T-helper 2 cell treated with Interferon-gamma antibody and Interleukin-4, amounts not matched to agents 100 ng/mL and 5 ng/mL, for 36 hours (primary cell): Measurements from ENCODE around the gene CDH4. TPM values are rescaled to one million over a fixed set of nuclear protein-coding genes. Genes with fewer than 3 reads are reported as not detected.

Experiments used
- intact Hi-C: fragments of 100-400 bp; cut with micrococcal nuclease; formaldehyde crosslinking; loops from one replicate; pipeline ENCODE4 v1.15.1; 2023
- total RNA-seq: library from RNA; stranded (reverse); gene quantifications from 2 replicates; pipeline ENCODE4 v1.2.3, GENCODE V29; 2022

The CDH4 gene
- total RNA-seq, 1 donor from 2014 or later, result not detected

DNA sequence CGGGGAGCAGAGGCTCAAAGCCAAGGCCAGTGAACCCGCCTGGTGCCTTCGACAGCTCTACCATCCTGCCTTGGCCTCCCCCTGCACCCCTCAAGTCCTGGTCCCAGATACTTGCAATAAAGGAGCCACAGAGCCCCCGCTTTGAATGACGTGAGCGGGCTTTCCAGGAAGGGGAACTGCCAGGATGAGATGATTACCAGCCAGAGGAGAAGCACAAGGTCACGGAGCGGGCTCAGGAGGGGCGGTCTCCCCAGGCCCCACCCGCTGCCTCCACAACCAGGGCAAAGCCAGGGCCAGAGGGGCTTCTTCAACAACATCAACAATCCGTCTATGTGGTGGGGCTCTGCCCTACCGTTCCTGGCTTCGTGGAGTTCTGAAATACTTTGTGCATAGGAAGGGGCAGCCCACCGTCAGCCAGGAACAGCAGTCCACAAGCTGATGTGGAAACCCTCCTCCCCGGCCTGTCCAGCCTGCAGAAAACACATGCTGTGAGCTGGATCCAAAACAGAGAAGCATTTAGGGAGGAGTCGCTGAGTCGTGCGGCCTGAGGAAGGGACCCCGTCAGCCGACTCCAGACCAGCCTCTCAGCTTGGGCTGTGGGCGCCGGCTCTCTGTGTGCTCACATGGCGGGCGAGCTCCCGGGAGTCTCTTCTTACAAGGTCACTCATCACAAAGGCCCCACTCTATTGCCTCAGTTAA is 392.5 kb downstream of the CDH4 start:
- intact Hi-C loops, result no loop called here

DNA sequence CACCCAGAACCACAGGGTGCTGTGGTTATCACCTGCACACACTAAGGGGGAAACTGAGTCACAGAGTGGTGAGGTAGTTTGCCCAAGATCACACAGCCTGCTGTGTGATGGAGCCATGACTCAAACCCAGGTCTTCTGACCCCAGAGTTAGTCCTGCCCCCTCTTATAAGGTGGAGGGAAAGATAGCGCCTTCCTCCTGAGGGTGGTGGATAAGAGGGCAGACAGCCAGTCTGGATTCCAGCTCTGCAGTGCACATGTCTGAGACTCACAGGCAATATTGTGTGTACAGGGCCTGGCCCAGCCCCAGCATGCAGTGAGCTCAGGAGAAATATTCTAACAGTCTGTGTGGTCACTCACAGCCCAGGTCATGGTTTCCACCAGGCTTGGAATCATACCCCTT is 393.7 kb downstream of the CDH4 start:
- intact Hi-C loops, result no loop called here

DNA sequence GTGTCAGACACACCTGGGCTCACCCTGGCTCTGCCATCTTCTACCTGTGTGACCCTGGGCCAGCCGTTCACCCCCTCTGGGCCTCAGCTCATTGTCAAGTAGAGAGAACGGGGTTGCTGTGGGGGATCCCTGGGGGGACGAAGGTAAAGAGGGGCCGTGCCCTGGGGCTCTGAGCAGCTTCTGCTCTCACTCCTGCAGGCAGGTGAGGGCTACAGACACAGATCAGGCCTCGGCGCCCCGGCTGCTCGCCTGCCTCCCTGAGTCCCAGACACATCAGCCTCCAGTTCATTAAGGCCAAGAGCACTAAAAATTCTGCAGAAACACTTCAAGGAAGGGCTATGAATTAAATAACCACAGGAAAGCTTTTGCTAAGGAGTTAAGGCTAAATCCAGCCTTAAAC is 394.4 kb downstream of the CDH4 start:
- intact Hi-C loops, result no loop called here

DNA sequence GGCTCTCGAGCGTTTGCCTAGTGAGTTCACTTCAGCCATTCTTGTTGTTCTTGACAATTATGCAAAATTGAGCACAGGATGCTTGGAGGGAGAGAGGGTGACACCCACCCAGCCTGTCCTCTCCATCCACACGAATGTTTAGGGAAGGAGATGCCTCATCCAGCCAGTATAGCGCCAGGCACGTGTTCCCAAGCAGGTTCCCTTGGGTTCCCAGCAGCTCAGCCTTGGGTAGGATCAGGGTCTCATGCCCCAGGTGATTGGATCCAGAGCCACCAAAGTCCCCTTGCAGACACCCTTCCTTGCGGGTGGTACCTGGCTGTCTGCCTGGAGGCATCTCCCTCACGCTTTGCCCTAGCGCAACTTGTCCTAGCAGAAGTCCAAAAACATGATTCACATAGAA is 394.9 kb downstream of the CDH4 start:
- intact Hi-C loops, result no loop called here

DNA sequence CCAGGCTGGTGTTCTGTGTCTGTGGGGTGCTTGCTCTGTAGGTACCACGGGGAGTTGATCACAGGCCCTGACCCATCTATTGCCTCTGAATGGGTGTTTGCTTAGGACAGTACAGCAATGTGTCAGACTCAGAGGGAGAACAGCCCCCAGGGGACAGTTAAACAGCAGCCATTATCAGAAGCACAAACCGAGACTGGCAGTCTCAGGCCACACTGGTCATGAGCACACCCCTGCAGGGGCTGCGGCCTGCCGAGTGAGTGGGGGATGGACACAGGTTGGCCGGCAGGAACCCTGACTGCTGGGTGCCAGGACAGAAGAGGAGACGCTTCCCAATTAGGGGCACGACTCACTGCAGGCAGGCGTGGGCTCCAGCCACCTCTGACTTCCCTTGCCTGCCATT is 395.6 kb downstream of the CDH4 start:
- intact Hi-C loops, result no loop called here

DNA sequence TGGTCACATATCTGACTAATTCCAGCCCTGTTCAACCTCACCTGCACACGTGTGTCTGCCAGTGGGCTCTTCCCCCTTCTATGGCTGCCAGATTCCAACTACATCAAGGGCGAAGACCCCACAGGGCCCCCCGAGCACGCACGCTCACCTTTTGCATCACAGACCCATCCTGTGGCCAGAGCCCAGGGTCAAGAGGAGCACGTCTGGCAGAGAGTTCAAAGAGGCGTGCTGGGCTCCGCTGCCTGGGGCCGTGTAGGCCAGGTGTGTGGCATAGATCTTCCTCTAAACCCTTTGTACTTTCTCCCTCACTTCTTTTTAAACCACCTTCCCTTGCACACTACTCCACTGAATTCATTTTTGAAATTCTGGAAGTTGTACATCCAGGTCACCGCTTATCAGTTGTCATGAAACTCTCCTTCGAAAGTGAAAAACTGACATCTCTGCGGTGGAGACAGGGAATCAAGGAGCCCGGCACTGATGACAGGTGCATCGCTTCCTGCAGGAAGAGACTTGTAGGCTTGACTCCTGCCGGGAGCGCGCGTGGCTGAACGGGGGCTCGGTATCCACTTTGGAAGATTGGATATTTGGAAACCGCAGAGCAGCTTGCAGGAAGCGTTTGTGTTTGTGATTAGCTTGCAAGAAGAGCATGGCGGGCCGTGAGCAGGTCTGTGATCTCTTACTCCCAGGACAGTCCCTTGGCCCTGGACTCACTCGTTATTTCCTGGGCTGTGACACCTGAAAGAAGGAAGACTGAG is 397.2 kb downstream of the CDH4 start:
- intact Hi-C loops, result no loop called here

DNA sequence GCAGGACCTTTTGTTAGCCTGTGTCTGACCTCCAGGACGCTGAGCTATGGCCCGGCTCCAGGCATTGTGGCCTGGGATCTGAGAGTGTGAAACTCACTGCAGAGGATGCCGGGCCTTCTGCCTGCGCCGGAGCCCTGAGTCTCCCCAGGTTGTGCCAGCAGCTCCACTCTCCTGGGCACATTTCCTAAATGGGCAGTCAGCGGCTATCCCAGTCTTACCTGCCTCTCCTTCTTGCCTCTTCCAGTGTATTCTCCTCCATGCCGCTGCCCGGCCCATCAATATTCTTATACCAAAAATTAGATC is 397.8 kb downstream of the CDH4 start:
- intact Hi-C loops, result no loop called here

DNA sequence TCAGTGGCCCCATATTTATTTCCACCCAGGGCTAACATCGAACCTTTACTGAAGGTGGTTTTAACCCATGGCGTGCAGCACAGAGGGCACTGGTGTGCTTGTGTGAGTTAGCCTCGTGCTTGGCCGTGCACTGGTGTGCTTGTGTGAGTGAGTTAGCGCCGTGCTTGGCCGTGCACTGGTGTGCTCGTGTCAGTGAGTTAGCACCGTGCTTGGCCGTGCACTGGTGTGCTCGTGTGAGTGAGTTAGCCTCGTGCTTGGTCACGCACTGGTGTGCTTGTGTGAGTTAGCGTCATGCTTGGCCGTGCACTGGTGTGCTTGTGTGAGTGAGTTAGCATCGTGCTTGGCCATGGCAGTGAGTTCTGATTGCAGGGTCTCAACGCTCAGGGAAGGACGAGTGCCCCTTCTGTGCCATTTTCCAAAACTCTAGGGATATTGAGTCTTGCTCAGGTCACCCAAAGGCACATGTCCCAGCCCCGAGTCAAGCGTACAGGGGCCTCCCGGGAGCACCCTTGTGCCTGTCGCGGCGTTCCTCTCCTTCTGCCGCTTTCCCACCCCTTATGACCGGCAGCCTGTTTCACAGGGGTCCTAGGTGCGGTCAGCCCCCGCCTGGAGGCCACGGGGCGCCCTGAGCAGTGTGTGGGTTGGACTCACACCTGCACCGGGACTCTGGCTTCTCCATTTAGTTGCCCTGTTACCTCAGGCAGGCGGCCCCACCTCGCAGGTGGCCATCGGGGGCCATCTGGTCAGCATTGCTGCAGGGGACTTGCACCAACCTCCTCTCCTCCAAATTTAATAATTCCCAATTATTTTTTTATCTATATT is 399.1 kb downstream of the CDH4 start:
- intact Hi-C loops, result no loop called here

DNA sequence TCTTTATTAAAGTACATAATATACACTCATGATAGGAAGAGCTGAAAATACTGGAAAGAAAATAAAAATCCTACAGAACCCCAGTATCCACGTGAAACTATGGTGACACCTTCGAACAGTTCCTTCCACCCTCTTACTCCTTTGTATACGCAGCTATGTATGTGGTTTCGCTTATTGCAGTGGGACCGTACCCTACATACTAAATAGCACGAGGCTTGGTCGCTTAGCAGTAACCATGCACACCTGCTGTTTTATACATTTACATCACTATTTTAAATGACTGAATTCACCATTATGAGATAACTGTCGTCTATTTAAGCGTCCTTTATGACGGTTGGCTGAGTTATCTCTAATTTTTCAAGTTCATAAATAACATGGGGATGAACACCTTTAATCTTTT is 400.1 kb downstream of the CDH4 start:
- intact Hi-C loops, result no loop called here

DNA sequence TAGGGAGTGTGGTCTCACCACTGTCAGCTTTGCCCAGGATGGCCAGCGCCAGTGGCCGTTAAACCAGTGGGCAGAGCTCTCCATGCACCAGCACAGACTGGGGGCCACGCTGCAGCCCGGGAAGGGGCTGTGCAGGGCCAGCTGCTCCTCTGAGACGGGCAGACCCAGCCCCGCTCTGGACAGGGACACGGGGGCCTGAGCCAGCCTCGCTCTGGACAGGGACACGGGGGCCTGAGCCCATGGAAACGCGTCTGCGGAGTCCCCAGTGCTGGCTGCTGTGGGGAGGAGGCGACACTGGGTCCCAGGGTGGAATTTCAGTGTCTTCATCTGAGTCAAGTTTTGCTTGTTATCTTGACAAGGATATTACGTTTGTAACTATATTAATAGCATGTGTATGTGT is 402.7 kb downstream of the CDH4 start:
- intact Hi-C loops, result no loop called here

DNA sequence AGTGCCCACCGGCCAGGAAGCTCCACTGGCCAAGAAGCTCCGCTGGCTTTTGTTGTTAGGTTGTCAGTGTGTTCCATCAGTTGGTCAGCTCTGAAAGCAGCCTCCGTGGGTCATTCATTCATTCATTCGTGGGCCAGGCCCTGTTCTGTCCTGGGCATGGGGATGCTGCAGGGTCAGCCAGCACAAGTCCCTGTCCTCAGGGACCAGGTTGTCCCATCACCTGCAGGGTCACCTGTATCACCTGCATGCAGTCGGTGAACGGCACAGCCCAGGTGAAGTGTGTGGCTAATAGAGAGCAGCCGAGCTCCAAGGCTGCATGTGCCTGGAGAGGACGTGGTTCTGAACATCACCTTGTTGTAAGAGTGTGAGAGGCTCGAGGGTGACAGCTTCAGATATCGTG is 403.5 kb downstream of the CDH4 start:
- intact Hi-C loops, result no loop called here

DNA sequence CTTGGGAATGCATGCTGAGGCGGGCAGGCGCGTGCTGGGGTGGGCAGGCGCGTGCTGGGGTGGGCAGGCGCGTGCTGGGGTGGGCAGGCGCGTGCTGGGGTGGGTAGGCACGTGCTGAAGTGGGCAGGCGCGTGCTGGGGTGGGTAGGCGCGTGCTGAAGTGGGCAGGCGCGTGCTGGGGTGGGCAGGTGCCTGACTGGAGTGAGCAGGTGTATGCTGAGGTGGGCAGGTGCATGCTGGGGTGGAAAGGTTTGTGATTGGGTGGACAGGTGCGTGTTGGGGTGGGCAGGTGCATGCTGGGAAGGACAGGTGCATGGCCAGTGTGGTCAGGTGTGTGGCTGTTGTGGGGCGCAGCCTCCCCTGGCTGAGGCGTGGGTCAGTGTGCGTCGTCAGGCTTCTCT is 404.1 kb downstream of the CDH4 start:
- intact Hi-C loops, result no loop called here

DNA sequence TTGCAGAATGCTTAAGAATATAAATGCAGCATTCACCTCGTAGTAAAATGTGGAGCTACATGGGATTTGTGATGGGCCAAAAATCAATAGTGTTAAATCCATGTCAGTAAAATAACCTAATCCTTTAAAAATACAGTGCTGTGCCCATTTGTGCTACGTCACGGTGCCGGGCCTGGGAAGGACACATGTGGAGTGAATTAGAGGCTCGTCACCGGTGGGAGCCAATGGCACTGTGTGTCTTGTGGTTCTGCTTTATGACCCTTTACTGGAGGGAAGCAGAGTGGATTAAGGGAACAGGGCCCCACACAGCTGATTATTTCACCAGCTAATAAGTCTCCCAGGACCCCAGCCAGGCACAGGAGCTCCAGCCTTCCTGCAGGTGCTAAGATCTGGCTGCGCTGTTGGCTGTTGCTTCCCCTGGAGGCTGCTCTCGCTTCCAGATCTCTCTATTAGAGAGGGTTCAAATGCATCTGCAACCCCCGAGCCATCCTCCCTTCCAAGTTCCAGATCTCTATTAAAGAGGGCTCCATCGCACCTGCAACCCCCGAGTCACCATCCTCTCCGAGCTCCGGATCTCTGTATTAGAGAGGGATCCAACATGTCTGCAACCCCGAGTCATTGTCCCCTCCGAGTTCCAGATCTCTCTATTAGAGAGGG is 405.8 kb downstream of the CDH4 start:
- intact Hi-C loops, result no loop called here

DNA sequence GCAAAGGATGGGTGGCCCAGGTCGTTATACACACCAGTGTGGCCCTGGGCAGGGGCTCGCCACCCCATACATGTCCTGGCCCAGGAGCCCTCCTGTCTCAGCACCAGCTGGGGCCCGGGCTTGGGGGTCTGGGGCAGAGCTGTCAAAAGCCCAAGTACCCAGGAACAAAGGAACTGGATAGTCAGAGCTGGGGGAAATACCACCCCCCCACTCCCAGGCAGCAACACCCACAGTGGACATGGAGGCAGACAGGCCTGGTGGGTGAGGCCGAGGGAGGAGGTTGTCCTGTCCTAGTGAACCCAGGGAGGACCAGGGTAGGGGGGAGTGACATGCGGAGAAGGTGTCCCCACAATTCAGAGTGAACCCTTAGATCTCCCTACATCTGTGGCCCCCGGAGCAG is 406.5 kb downstream of the CDH4 start:
- intact Hi-C loops, result no loop called here

DNA sequence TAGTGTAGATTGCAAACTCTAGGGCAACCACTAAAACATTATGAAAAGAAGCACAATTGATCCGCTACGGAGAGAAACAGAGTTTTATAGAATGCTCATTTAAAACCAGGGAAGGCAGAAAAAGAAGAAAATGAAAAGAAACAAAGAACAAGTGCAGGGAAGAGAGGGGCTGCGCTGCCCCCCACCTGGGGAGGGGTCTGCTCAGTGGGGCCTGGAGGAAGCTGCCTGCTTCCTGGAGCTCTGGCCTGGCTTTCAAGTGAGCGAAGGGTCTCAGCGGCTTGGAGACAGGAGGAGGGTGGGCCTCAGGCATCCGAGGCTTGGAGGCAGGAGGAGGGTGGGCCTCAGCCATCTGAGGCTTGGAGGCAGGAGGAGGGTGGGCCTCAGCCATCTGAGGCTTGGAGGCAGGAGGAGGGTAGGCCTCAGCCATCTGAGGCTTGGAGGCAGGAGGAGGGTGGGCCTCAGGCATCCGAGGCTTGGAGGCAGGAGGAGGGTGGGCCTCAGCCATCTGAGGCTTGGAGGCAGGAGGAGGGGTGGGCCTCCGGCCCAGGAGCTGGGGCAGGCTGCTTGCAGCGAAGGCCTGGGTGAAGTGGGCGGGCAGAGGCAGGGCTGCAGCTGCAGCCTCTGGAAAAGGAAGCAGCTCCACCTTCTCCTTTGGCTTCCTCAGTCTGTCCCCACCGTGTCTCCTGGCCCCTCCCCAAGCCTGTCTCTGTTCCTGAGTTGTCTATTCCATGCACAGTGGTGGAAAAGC is 407.4 kb downstream of the CDH4 start:
- intact Hi-C loops, result no loop called here

DNA sequence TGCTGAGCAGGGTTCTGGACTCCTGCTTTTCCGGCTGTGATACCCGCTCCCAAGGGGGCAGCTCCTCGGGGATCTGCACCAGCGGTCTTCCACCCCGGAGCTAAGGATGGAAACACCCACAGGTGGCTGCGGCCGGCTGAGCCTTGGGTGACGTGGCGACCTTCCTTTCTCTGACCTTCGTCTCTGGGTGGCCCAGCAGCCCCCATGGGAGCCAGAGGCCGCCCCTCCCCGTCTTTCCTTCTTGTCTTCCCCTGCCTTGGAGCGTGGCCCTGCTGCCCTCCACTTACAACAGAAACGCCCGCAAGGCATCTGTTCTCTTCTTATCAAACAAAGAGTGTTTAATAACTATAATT is 407.9 kb downstream of the CDH4 start:
- intact Hi-C loops, result no loop called here

DNA sequence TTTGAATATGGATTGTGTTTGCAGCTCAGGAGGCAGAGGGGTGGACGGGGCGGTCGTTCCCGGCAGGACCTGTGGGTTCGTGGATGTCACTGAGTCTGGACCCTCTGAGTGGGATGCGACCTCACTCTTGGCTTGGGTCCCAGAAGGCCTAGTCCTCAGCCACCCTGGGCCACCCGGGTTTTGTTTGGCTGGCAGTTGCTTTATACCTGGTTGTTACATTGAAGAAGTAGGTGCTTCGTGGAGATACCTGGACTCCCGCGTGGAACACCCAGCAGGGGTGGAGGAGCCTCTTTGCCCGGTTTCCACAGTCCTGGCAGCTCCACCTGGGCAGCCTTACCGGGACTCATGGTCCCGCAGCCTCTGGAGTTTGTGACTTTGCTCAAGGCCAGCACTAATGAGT is 408.5 kb downstream of the CDH4 start:
- intact Hi-C loops, result no loop called here

DNA sequence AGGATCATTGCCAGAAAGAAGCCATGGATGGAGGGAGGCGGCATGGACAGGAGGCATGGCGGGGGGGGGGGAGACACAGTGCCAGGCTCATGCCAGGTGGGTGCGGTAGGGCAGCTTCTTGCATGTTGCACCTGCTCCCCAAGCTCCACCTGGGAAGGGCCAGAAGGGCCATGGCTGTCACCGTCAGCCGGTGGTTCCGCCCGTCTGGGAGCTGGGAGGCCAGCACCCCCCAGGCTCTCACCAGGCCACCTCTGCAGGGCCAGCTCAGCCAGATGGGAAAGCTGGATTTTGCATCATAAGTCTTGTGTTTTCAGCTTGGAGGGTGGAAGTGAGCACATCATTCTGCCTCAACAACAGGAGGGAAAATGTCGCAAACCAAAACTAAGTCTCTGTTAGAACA is 409.0 kb downstream of the CDH4 start:
- intact Hi-C loops, result no loop called here

DNA sequence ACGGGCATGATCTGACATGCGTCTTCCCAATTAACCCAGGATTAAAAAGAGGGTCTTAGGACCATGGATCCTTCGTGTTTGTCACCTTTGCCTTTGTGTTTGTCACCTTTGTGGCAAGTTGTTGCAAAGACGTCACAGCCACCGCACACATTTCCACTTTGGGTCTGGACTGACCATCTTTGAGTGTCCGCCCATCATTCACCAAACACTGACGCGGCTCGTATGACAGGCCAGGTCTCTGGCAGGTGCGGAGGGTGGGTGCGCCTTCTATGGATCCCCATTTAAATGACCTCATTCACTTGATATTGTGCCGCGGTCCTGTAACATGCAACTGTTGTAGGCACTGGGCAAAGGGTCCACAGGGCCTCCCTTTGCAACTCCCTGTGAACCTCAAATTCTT is 409.5 kb downstream of the CDH4 start:
- intact Hi-C loops, result no loop called here

DNA sequence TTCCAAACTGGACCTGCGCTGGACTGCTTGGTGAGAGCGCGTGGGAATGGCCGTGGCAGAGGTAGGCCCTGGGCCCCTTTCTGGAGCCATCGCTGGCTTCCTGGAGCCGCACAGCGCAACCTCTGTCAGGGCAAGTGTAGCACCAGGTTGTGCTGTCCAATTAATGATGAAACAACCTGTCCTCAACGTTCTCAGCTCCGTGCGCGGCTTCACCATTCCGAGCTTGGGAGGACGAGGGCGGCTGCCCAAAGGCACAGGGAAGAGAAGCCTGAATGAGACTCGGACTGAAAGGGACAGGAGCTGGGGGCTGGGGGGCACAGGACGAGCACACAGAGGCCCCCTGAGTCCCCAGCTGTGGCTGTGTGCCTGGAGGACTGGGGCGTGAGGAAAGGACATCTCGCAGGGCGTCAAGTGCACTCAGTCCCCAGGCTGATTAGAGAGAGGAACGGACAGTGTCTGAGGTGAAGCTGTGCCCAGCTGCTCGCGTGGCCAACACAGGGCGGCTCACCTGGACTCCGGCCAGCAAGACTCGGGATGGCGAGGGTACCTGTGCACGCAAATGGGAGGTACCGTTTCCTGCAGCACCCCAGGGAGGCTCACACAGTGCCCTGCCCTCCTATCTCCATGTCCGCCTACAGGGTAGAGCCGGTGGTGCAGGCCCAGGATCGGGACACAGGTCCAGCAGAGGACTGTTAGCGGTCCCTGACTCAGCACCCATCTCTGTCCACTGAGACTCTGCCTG is 410.3 kb downstream of the CDH4 start:
- intact Hi-C loops, result no loop called here

DNA sequence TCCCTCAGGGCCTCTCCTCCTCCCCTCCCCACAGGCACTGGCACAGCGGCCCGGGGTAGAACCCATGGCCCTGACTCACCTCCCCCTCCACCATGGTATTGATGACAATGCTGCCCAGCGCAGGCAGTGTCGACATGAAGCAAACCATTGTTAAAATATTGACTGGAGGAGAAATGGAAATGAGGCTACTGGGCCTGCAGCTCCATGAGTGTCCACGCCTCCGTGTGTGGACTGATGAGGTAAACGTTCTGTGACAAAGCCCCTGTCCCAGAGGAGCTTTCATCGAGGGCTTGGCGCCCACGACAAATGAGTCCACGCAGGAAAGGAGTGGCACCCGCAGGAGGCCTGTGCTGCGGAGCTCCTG is 410.9 kb downstream of the CDH4 start:
- intact Hi-C loops, result no loop called here
